HepG2 (cell line): ENCODE results near the gene DSCAML1. TPM values are rescaled to one million over a fixed set of nuclear protein-coding genes. Genes with fewer than 3 reads are reported as not detected.

Source experiments
- ATAC-seq: fragments of 200-7000 bp; cut with Tn5 transposase; 3 replicates; pipeline ENCODE4 v1.9.1; 2020; ENCODE audit warnings: mild to moderate bottlenecking, moderate library complexity
- BruUV-seq: library from RNA; stranded (reverse); fragments of 400-500 nt; replicated peaks from 2 replicates; lab custom pipeline; 2021; lab: Mats Ljungman, UMichigan
- CTCF ChIA-PET: fragments of 300-600 bp; formaldehyde crosslinking; extraction: SDS; loops from one replicate; lab custom pipeline; 2021; ENCODE audit warnings: low total read pairs, inconsistent platforms, low intra/inter-chr PET ratio; lab: Yijun Ruan, JAX
- POLR2A ChIA-PET: fragments of 350-600 bp; sonication (Branson Sonifier 250); formaldehyde crosslinking; loops from one replicate; lab custom pipeline; 2020; ENCODE audit warnings: antibody characterized with exemption, inconsistent platforms; lab: Yijun Ruan, JAX
- DNase-seq: peaks from one replicate; pipeline ENCODE4 v3.0.0-alpha.2; 2015; ENCODE audit warnings: low spot score
- FAIRE-seq: peaks from 3 replicates; lab custom pipeline; 2011; peaks lifted over from hg19 to GRCh38; lab: Jason Lieb, UNC
- H2AFZ ChIP-seq: one replicate; pipeline ENCODE4 v1.6.1; 2011; ENCODE audit warnings: low read length, inconsistent platforms
- H3K27ac ChIP-seq: fragments of 300-600 bp; 3 replicates; pipeline ENCODE4 v1.8.0; 2011; ENCODE audit warnings: mixed run types, mild to moderate bottlenecking, mixed read lengths, low read length, inconsistent platforms; ENCODE audit not compliant: insufficient read depth; ENCODE audit errors: extremely low read length
- H3K27me3 ChIP-seq, 2 experiments: fragments of 200-600 bp in 1 of 2; 2 replicates in 1 of 2; 3 replicates in 1 of 2; pipeline versions ENCODE4 v1.6.0 to v1.8.0; 2011; ENCODE audit warnings: low read length in 2 of 2, mild to moderate bottlenecking in 2 of 2, moderate library complexity in 2 of 2, inconsistent platforms in 1 of 2; ENCODE audit not compliant: insufficient read depth in 2 of 2, control insufficient read depth in 1 of 2
- H3K36me3 ChIP-seq, 2 experiments: fragments of 200-600 bp in 1 of 2; replicated peaks in 1 of 2; 2 replicates in 1 of 2; 3 replicates in 1 of 2; pipeline versions ENCODE4 v1.5.1 to v1.8.0; 2011; ENCODE audit warnings: low read length in 2 of 2, inconsistent platforms in 1 of 2; ENCODE audit not compliant: insufficient read depth in 2 of 2, control insufficient read depth in 1 of 2
- H3K4me1 ChIP-seq: 2 replicates; pipeline ENCODE4 v1.5.1; 2012; ENCODE audit warnings: low read length, inconsistent platforms; ENCODE audit not compliant: insufficient read depth
- H3K4me2 ChIP-seq: 2 replicates; pipeline ENCODE4 v1.6.0; 2011; ENCODE audit warnings: low read depth, low read length, inconsistent platforms
- H3K4me3 ChIP-seq, 3 experiments: fragments of 200-600 bp in 1 of 3; sonication (generic), shearing (Covaris generic) in 1 of 3; replicated peaks in 1 of 3; 2 replicates each; pipeline ENCODE4 v1.5.1; 2011 to 2016; ENCODE audit warnings: low read length in 3 of 3, inconsistent platforms in 2 of 3, low read depth in 2 of 3, mild to moderate bottlenecking in 2 of 3, control low read depth in 1 of 3, mixed read lengths in 1 of 3; ENCODE audit not compliant: insufficient read depth in 1 of 3
- H3K79me2 ChIP-seq: one replicate; pipeline ENCODE4 v1.6.1; 2011; ENCODE audit warnings: low read length, inconsistent platforms; ENCODE audit not compliant: insufficient read depth
- H3K9ac ChIP-seq: 2 replicates; pipeline ENCODE4 v1.6.0; 2011; ENCODE audit warnings: mild to moderate bottlenecking, low read depth, low read length, inconsistent platforms; ENCODE audit not compliant: insufficient read depth
- H3K9me3 ChIP-seq: 2 replicates; pipeline ENCODE4 v1.5.1; 2012; ENCODE audit warnings: mild to moderate bottlenecking, low read length
- H4K20me1 ChIP-seq: 2 replicates; pipeline ENCODE4 v1.6.0; 2011; ENCODE audit warnings: inconsistent platforms, mild to moderate bottlenecking, low read length, moderate library complexity; ENCODE audit not compliant: insufficient read depth
- ZFP62 ChIP-seq: sonication (generic); formaldehyde crosslinking; IDR thresholded peaks from 2 replicates; pipeline ENCODE4 v1.4.0; 2020; ENCODE audit warnings: missing genetic modification reagents
- ZNF160 ChIP-seq: sonication (generic); formaldehyde crosslinking; IDR thresholded peaks from 2 replicates; pipeline ENCODE4 v1.8.0; 2022; ENCODE audit warnings: mild to moderate bottlenecking, inconsistent platforms, missing genetic modification reagents
- ZNF782 ChIP-seq: sonication (generic); formaldehyde crosslinking; IDR thresholded peaks from 2 replicates; pipeline ENCODE4 v1.4.0; 2020; ENCODE audit warnings: missing genetic modification reagents, mild to moderate bottlenecking, borderline replicate concordance
- ZSCAN20 ChIP-seq: sonication (generic); formaldehyde crosslinking; IDR thresholded peaks from 2 replicates; pipeline ENCODE4 v1.4.0; 2020; ENCODE audit warnings: missing genetic modification reagents, mild to moderate bottlenecking, borderline replicate concordance
- WGBS: methylation state at CpG from one replicate; pipeline ENCODE4 v1.1.6; 2017; ENCODE audit warnings: low lambda C conversion rate; 5-methylcytosine and 5-hydroxymethylcytosine counted together
- in situ Hi-C: cut with HindIII; loops from 2 replicates; pipeline ENCODE4 v1.10.0; 2017; ENCODE audit warnings: low pct_unique_long_range_greater_than_20kb; ENCODE audit not compliant: extremely low pct_ligation_motif_present
- intact Hi-C: fragments of 100-400 bp; cut with micrococcal nuclease; formaldehyde crosslinking; loops from one replicate; pipeline ENCODE4 v1.10.0; 2022; ENCODE audit not compliant: unreplicated experiment
- polyA plus RNA-seq, 8 experiments: library from polyadenylated mRNA; depleted of rRNA in 3 of 8; stranded (reverse) in 7 of 8; unstranded in 1 of 8; fragments of >200 nt; fragmentation: Illumina TruSeq in 4 of 8; extraction: Trizol in 4 of 8; gene quantifications; 2 replicates each; pipeline versions ENCODE4 v1.2.1 to v1.2.3, GENCODE V29; 2011 to 2016; ENCODE audit warnings: low read depth in 4 of 8, missing spikeins in 1 of 8, mixed read lengths in 1 of 8; ENCODE audit not compliant: insufficient read depth in 1 of 8
- total RNA-seq, 5 experiments: library from RNA; depleted of rRNA; stranded (reverse); fragments of >200 nt; fragmentation: Illumina TruSeq; extraction: Trizol; gene quantifications; 2 replicates each; pipeline ENCODE4 v1.2.3, GENCODE V29; 2016; ENCODE audit warnings: low read depth in 1 of 5
- TF ChIP-seq, protein P1 (sequence below): sonication (generic); formaldehyde crosslinking; IDR thresholded peaks from 2 replicates; pipeline ENCODE4 v1.5.1; 2020; ENCODE audit warnings: mild to moderate bottlenecking, missing genetic modification reagents, moderate library complexity
- TF ChIP-seq, protein P2 (sequence below): sonication (generic); formaldehyde crosslinking; IDR thresholded peaks from 2 replicates; pipeline ENCODE4 v1.8.0; 2022; ENCODE audit warnings: mild to moderate bottlenecking, missing genetic modification reagents; ENCODE audit not compliant: insufficient replicate concordance
- TF ChIP-seq, protein P3 (sequence below): sonication (generic); formaldehyde crosslinking; IDR thresholded peaks from 2 replicates; pipeline ENCODE4 v1.5.0; 2020; ENCODE audit warnings: mild to moderate bottlenecking, missing genetic modification reagents, borderline replicate concordance
- TF ChIP-seq, protein P4 (sequence below): IDR thresholded peaks from 2 replicates; pipeline ENCODE4 v1.6.1; 2016; ENCODE audit warnings: low read depth, borderline replicate concordance

DSCAML1 gene
- total and polyA plus RNA-seq, 2 of the 13 experiments (the other 11 are each of a cell fraction or from before 2014, with no cell fraction given), result 0.29 to 0.40 TPM

- in situ Hi-C loops, result no loop called here
- TF ChIP-seq, protein P1, sequence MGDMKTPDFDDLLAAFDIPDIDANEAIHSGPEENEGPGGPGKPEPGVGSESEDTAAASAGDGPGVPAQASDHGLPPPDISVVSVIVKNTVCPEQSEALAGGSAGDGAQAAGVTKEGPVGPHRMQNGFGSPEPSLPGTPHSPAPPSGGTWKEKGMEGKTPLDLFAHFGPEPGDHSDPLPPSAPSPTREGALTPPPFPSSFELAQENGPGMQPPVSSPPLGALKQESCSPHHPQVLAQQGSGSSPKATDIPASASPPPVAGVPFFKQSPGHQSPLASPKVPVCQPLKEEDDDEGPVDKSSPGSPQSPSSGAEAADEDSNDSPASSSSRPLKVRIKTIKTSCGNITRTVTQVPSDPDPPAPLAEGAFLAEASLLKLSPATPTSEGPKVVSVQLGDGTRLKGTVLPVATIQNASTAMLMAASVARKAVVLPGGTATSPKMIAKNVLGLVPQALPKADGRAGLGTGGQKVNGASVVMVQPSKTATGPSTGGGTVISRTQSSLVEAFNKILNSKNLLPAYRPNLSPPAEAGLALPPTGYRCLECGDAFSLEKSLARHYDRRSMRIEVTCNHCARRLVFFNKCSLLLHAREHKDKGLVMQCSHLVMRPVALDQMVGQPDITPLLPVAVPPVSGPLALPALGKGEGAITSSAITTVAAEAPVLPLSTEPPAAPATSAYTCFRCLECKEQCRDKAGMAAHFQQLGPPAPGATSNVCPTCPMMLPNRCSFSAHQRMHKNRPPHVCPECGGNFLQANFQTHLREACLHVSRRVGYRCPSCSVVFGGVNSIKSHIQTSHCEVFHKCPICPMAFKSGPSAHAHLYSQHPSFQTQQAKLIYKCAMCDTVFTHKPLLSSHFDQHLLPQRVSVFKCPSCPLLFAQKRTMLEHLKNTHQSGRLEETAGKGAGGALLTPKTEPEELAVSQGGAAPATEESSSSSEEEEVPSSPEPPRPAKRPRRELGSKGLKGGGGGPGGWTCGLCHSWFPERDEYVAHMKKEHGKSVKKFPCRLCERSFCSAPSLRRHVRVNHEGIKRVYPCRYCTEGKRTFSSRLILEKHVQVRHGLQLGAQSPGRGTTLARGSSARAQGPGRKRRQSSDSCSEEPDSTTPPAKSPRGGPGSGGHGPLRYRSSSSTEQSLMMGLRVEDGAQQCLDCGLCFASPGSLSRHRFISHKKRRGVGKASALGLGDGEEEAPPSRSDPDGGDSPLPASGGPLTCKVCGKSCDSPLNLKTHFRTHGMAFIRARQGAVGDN (CRISPR knock-in tag), result no peak
- TF ChIP-seq, protein P2, sequence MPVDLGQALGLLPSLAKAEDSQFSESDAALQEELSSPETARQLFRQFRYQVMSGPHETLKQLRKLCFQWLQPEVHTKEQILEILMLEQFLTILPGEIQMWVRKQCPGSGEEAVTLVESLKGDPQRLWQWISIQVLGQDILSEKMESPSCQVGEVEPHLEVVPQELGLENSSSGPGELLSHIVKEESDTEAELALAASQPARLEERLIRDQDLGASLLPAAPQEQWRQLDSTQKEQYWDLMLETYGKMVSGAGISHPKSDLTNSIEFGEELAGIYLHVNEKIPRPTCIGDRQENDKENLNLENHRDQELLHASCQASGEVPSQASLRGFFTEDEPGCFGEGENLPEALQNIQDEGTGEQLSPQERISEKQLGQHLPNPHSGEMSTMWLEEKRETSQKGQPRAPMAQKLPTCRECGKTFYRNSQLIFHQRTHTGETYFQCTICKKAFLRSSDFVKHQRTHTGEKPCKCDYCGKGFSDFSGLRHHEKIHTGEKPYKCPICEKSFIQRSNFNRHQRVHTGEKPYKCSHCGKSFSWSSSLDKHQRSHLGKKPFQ (CRISPR knock-in tag), result no peak
- TF ChIP-seq ZNF160 (CRISPR knock-in tag) (no peak), ZSCAN20 (CRISPR knock-in tag) (no peak), ZFP62 (CRISPR knock-in tag) (no peak), ZNF782 (CRISPR knock-in tag) (no peak)
- TF ChIP-seq, protein P3, sequence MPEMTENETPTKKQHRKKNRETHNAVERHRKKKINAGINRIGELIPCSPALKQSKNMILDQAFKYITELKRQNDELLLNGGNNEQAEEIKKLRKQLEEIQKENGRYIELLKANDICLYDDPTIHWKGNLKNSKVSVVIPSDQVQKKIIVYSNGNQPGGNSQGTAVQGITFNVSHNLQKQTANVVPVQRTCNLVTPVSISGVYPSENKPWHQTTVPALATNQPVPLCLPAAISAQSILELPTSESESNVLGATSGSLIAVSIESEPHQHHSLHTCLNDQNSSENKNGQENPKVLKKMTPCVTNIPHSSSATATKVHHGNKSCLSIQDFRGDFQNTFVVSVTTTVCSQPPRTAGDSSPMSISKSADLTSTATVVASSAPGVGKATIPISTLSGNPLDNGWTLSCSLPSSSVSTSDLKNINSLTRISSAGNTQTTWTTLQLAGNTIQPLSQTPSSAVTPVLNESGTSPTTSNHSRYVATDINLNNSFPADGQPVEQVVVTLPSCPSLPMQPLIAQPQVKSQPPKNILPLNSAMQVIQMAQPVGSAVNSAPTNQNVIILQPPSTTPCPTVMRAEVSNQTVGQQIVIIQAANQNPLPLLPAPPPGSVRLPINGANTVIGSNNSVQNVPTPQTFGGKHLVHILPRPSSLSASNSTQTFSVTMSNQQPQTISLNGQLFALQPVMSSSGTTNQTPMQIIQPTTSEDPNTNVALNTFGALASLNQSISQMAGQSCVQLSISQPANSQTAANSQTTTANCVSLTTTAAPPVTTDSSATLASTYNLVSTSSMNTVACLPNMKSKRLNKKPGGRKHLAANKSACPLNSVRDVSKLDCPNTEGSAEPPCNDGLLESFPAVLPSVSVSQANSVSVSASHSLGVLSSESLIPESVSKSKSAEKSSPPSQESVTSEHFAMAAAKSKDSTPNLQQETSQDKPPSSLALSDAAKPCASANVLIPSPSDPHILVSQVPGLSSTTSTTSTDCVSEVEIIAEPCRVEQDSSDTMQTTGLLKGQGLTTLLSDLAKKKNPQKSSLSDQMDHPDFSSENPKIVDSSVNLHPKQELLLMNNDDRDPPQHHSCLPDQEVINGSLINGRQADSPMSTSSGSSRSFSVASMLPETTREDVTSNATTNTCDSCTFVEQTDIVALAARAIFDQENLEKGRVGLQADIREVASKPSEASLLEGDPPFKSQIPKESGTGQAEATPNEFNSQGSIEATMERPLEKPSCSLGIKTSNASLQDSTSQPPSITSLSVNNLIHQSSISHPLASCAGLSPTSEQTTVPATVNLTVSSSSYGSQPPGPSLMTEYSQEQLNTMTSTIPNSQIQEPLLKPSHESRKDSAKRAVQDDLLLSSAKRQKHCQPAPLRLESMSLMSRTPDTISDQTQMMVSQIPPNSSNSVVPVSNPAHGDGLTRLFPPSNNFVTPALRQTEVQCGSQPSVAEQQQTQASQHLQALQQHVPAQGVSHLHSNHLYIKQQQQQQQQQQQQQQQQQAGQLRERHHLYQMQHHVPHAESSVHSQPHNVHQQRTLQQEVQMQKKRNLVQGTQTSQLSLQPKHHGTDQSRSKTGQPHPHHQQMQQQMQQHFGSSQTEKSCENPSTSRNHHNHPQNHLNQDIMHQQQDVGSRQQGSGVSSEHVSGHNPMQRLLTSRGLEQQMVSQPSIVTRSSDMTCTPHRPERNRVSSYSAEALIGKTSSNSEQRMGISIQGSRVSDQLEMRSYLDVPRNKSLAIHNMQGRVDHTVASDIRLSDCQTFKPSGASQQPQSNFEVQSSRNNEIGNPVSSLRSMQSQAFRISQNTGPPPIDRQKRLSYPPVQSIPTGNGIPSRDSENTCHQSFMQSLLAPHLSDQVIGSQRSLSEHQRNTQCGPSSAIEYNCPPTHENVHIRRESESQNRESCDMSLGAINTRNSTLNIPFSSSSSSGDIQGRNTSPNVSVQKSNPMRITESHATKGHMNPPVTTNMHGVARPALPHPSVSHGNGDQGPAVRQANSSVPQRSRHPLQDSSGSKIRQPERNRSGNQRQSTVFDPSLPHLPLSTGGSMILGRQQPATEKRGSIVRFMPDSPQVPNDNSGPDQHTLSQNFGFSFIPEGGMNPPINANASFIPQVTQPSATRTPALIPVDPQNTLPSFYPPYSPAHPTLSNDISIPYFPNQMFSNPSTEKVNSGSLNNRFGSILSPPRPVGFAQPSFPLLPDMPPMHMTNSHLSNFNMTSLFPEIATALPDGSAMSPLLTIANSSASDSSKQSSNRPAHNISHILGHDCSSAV, result no peak
- TF ChIP-seq, protein P4, sequence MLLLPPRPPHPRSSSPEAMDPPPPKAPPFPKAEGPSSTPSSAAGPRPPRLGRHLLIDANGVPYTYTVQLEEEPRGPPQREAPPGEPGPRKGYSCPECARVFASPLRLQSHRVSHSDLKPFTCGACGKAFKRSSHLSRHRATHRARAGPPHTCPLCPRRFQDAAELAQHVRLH (CRISPR knock-in tag), result no peak
Observed at GRCh38 chr11:117521974-117522373, 275.0 kb downstream of the DSCAML1 start.

More at GRCh38 chr11:117521974-117522373, 275.0 kb downstream of the DSCAML1 start:
- WGBS, result 75% methylated on average over 4 of the region's 4 CpGs
- ATAC-seq (no peak), DNase-seq (no peak), FAIRE-seq (no peak)
- Histone ChIP-seq H3K4me3 (no peak overlapping the region), H3K79me2 (no peaks in the 10 kb centered on the region), H3K4me1 (peaks cover 27% of the 10 kb centered on the region), H2AFZ (no peak overlapping the region), H3K9ac (no peak overlapping the region), H4K20me1 (no peaks in the 10 kb centered on the region), H3K27me3 (peaks cover 0 to 4% of the 10 kb centered on the region in 2 experiments; a peak in 3 of 5 replicates), H3K4me2 (no peak overlapping the region), H3K27ac (no peak overlapping the region), H3K36me3 (no peaks in the 10 kb centered on the region), H3K9me3 (no peaks in the 10 kb centered on the region)
- ChIA-PET CTCF (no interaction called here), POLR2A (no interaction called here)
- no TSS peak for BruUV-seq
- intact Hi-C loops, result no loop called here
